GM23338 (cell line): ENCODE measurements around the gene RRP36. TPM values are rescaled to one million over a fixed set of nuclear protein-coding genes. Genes with fewer than 3 reads are reported as not detected.

Experiments used
- ATAC-seq: fragments of 200-7000 bp; cut with Tn5 transposase; 3 replicates; pipeline ENCODE4 v1.9.1; 2020
- DNase-seq: peaks from one replicate; pipeline ENCODE4 v3.0.0-alpha.2; 2015; ENCODE audit warnings: low spot score
- H2AFZ ChIP-seq: fragments of 200-600 bp; sonication (generic); 2 replicates; pipeline ENCODE4 v1.8.0; 2016; ENCODE audit warnings: antibody characterized with exemption, mild to moderate bottlenecking, moderate library complexity
- H3F3A ChIP-seq: fragments of 200-600 bp; sonication (generic); replicated peaks from 2 replicates; pipeline ENCODE4 v1.8.0; 2017; ENCODE audit warnings: antibody characterized with exemption, mixed run types, low read depth
- H3K27ac ChIP-seq: fragments of 200-600 bp; sonication (generic); 2 replicates; pipeline ENCODE4 v1.6.1; 2016; ENCODE audit warnings: low read depth
- H3K27me3 ChIP-seq: fragments of 200-600 bp; sonication (generic); 2 replicates; pipeline ENCODE4 v1.8.0; 2016; ENCODE audit warnings: mild to moderate bottlenecking, mixed run types, moderate library complexity; ENCODE audit not compliant: insufficient read depth
- H3K36me3 ChIP-seq: fragments of 200-600 bp; sonication (generic); 2 replicates; pipeline ENCODE4 v1.8.0; 2016; ENCODE audit warnings: mild to moderate bottlenecking; ENCODE audit not compliant: insufficient read depth
- H3K4me1 ChIP-seq: fragments of 200-600 bp; sonication (generic); 2 replicates; pipeline ENCODE4 v1.8.0; 2016; ENCODE audit warnings: mild to moderate bottlenecking, moderate library complexity; ENCODE audit not compliant: insufficient read depth
- H3K4me2 ChIP-seq: fragments of 200-600 bp; sonication (generic); 2 replicates; pipeline ENCODE4 v1.7.1; 2017; ENCODE audit warnings: mixed run types
- H3K4me3 ChIP-seq: fragments of 200-600 bp; sonication (generic); 2 replicates; pipeline ENCODE4 v1.6.1; 2016; ENCODE audit warnings: mixed run types
- H3K79me2 ChIP-seq: fragments of 200-600 bp; sonication (generic); replicated peaks from 2 replicates; pipeline ENCODE4 v1.8.0; 2017; ENCODE audit warnings: mild to moderate bottlenecking; ENCODE audit not compliant: insufficient read depth
- H3K9me2 ChIP-seq: fragments of 200-600 bp; sonication (generic); 2 replicates; pipeline ENCODE4 v1.8.0; 2017; ENCODE audit not compliant: insufficient read depth
- H4K20me1 ChIP-seq: fragments of 200-600 bp; sonication (generic); replicated peaks from 2 replicates; pipeline ENCODE4 v1.8.0; 2017; ENCODE audit warnings: mild to moderate bottlenecking; ENCODE audit not compliant: insufficient read depth
- H3K27ac Mint-ChIP-seq: 2 replicates; pipeline ENCODE4 v1.8.0; 2020; ENCODE audit warnings: inconsistent platforms, mild to moderate bottlenecking, moderate library complexity, mixed read lengths
- H3K27me3 Mint-ChIP-seq: 3 replicates; pipeline ENCODE4 v1.8.0; 2022; ENCODE audit warnings: low read depth, mild to moderate bottlenecking, moderate library complexity, mixed read lengths, inconsistent platforms; ENCODE audit not compliant: insufficient read depth, poor library complexity
- H3K36me3 Mint-ChIP-seq: 3 replicates; pipeline ENCODE4 v1.8.0; 2021; ENCODE audit warnings: low read depth, mild to moderate bottlenecking, inconsistent platforms, moderate library complexity, mixed read lengths
- H3K4me1 Mint-ChIP-seq: 3 replicates; pipeline ENCODE4 v1.8.0; 2020; ENCODE audit warnings: mild to moderate bottlenecking, inconsistent platforms, mixed read lengths
- H3K4me3 Mint-ChIP-seq: 3 replicates; pipeline ENCODE4 v1.8.0; 2021; ENCODE audit warnings: moderate library complexity, mild to moderate bottlenecking, inconsistent platforms, mixed read lengths
- H3K9me3 Mint-ChIP-seq: 3 replicates; pipeline ENCODE4 v1.8.0; 2020; ENCODE audit warnings: moderate library complexity, mild to moderate bottlenecking, inconsistent platforms, mixed read lengths
- CREB1 ChIP-seq: fragments of 250-450 bp; sonication (Bioruptor Pico); IDR thresholded peaks from 2 replicates; pipeline ENCODE4 v1.5.0; 2020; ENCODE audit warnings: low read depth, mild to moderate bottlenecking, moderate library complexity
- EZH2 ChIP-seq: fragments of 200-600 bp; sonication (generic); IDR thresholded peaks from one replicate; pipeline ENCODE4 v1.8.0; 2017; ENCODE audit warnings: antibody characterized with exemption, mild to moderate bottlenecking, low read depth; ENCODE audit not compliant: unreplicated experiment
- EZH2phosphoT487 ChIP-seq: fragments of 200-600 bp; sonication (generic); IDR thresholded peaks from one replicate; pipeline ENCODE4 v1.8.1; 2018; ENCODE audit warnings: antibody characterized with exemption; ENCODE audit not compliant: unreplicated experiment
- JUNB ChIP-seq: IDR thresholded peaks from one replicate; pipeline ENCODE4 v1.6.1; 2016; ENCODE audit warnings: antibody characterized with exemption; ENCODE audit not compliant: unreplicated experiment
- POLR2AphosphoS5 ChIP-seq: IDR thresholded peaks from 2 replicates; pipeline ENCODE4 v1.6.1; 2016; ENCODE audit warnings: antibody characterized with exemption, low read depth
- STAT1 ChIP-seq: IDR thresholded peaks from one replicate; pipeline ENCODE4 v1.6.1; 2016; ENCODE audit warnings: antibody characterized with exemption; ENCODE audit not compliant: unreplicated experiment
- ZNF114 ChIP-seq: fragments of 250-450 bp; sonication (Bioruptor Pico); IDR thresholded peaks from 2 replicates; pipeline ENCODE4 v1.5.0; 2020; ENCODE audit warnings: mild to moderate bottlenecking, moderate library complexity
- polyA plus RNA-seq: library from polyadenylated mRNA; unstranded; fragments of >200 nt; fragmentation: Nextera tagmentation; extraction: Ambion mirVana; gene quantifications from 2 replicates; pipeline ENCODE4 v1.2.1, GENCODE V29; 2016
- total RNA-seq: library from RNA; depleted of rRNA; stranded (reverse); fragments of >200 nt; shearing (Covaris generic); gene quantifications from 2 replicates; pipeline ENCODE4 v1.2.3, GENCODE V29; 2014
- TF ChIP-seq, protein P1 (sequence below): IDR thresholded peaks from one replicate; pipeline ENCODE4 v1.6.1; 2018; ENCODE audit warnings: antibody characterized with exemption; ENCODE audit not compliant: unreplicated experiment
- TF ChIP-seq, protein P2 (sequence below): fragments of 250-450 bp; sonication (Bioruptor Pico); IDR thresholded peaks from 2 replicates; pipeline ENCODE4 v1.5.0; 2020; ENCODE audit warnings: mild to moderate bottlenecking, moderate library complexity
- TF ChIP-seq, protein P3 (sequence below), 2 experiments: fragments of 200-600 bp in 1 of 2; sonication (generic) in 1 of 2; conservative IDR thresholded peaks; 2 replicates each; pipeline versions ENCODE4 v1.5.1 to v1.6.1; 2016 to 2017; ENCODE audit warnings: antibody characterized with exemption in 2 of 2, low read depth in 2 of 2, mild to moderate bottlenecking in 2 of 2, moderate library complexity in 1 of 2
- TF ChIP-seq, protein P4 (sequence below): IDR thresholded peaks from 2 replicates; pipeline ENCODE4 v1.6.1; 2016; ENCODE audit warnings: antibody characterized with exemption

Gene RRP36
- total and polyA plus RNA-seq, 2 experiments from 2014 or later, result 64.7 to 106 TPM

DNA sequence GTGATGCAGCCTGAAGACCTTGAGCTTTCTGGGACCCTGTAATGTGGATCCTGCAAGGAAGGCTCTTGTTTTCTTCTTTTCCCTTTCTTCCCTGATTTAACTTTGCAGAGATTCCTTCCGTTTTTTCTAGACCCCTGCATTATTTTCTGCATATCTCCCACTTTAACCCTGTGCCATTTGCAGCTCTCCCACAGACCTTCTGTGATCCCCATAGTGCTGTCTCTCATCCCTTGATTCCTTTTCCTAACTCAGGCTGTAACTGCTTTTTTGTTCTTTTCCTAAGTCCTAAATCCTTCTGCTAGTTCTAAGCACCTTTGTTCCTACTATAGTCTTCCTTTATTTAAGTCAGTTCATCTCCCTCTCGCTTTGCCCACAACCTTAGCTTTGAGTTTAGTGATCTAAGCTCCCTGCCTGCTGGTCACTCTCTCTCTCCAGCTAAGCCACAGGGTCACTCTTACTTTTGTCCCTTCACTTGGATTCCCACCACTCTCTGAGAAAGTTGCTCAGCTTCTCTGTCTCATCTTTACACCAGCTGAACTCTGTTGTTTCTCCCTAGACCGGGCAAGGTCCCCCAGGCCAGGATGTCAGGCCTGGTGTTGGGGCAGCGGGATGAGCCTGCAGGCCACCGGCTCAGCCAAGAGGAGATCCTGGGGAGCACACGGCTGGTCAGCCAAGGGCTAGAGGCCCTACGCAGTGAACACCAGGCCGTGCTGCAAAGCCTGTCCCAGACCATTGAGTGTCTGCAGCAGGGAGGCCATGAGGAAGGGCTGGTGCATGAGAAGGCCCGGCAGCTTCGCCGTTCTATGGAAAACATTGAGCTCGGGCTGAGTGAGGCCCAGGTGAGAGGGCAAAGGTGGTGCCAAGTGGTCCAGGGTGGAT is 39.6 kb downstream of the RRP36 start:
- Histone ChIP-seq H3K4me3 (peak overlapping the region; percentile 100; the same call in 1 of the 2 replicates), H3K27me3 (no peaks in the 10 kb centered on the region), H3K9me2 (no peaks in the 10 kb centered on the region), H3K36me3 (peaks cover 5% of the 10 kb centered on the region; the same call in 1 of the 2 replicates), H3K27ac (no peak overlapping the region), H3F3A (peaks cover 8% of the 10 kb centered on the region), H3K79me2 (peaks cover 28% of the 10 kb centered on the region), H2AFZ (no peak overlapping the region), H3K4me2 (peak overlapping the region; percentile 90), H3K4me1 (peaks cover 9% of the 10 kb centered on the region), H4K20me1 (no peaks in the 10 kb centered on the region)
- Mint-ChIP-seq H3K36me3 (peaks cover 15% of the 10 kb centered on the region), H3K27ac (peak overlapping the region; percentile 1; the same call in 1 of the 2 replicates), H3K27me3 (peaks cover 14% of the 10 kb centered on the region), H3K4me1 (peaks cover 20% of the 10 kb centered on the region), H3K9me3 (no peaks in the 10 kb centered on the region; the same call in 2 of the 3 replicates), H3K4me3 (peak overlapping the region; percentile 97)
- no peak for ATAC-seq
- DNase-seq, result no peak
- TF ChIP-seq EZH2 (no peak), POLR2AphosphoS5 (no peak), ZNF114 (no peak), JUNB (no peak), EZH2phosphoT487 (no peak), STAT1 (no peak), CREB1 (CRISPR knock-in tag) (no peak)
- TF ChIP-seq, protein P1, sequence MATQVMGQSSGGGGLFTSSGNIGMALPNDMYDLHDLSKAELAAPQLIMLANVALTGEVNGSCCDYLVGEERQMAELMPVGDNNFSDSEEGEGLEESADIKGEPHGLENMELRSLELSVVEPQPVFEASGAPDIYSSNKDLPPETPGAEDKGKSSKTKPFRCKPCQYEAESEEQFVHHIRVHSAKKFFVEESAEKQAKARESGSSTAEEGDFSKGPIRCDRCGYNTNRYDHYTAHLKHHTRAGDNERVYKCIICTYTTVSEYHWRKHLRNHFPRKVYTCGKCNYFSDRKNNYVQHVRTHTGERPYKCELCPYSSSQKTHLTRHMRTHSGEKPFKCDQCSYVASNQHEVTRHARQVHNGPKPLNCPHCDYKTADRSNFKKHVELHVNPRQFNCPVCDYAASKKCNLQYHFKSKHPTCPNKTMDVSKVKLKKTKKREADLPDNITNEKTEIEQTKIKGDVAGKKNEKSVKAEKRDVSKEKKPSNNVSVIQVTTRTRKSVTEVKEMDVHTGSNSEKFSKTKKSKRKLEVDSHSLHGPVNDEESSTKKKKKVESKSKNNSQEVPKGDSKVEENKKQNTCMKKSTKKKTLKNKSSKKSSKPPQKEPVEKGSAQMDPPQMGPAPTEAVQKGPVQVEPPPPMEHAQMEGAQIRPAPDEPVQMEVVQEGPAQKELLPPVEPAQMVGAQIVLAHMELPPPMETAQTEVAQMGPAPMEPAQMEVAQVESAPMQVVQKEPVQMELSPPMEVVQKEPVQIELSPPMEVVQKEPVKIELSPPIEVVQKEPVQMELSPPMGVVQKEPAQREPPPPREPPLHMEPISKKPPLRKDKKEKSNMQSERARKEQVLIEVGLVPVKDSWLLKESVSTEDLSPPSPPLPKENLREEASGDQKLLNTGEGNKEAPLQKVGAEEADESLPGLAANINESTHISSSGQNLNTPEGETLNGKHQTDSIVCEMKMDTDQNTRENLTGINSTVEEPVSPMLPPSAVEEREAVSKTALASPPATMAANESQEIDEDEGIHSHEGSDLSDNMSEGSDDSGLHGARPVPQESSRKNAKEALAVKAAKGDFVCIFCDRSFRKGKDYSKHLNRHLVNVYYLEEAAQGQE, result no peak
- TF ChIP-seq, protein P2, sequence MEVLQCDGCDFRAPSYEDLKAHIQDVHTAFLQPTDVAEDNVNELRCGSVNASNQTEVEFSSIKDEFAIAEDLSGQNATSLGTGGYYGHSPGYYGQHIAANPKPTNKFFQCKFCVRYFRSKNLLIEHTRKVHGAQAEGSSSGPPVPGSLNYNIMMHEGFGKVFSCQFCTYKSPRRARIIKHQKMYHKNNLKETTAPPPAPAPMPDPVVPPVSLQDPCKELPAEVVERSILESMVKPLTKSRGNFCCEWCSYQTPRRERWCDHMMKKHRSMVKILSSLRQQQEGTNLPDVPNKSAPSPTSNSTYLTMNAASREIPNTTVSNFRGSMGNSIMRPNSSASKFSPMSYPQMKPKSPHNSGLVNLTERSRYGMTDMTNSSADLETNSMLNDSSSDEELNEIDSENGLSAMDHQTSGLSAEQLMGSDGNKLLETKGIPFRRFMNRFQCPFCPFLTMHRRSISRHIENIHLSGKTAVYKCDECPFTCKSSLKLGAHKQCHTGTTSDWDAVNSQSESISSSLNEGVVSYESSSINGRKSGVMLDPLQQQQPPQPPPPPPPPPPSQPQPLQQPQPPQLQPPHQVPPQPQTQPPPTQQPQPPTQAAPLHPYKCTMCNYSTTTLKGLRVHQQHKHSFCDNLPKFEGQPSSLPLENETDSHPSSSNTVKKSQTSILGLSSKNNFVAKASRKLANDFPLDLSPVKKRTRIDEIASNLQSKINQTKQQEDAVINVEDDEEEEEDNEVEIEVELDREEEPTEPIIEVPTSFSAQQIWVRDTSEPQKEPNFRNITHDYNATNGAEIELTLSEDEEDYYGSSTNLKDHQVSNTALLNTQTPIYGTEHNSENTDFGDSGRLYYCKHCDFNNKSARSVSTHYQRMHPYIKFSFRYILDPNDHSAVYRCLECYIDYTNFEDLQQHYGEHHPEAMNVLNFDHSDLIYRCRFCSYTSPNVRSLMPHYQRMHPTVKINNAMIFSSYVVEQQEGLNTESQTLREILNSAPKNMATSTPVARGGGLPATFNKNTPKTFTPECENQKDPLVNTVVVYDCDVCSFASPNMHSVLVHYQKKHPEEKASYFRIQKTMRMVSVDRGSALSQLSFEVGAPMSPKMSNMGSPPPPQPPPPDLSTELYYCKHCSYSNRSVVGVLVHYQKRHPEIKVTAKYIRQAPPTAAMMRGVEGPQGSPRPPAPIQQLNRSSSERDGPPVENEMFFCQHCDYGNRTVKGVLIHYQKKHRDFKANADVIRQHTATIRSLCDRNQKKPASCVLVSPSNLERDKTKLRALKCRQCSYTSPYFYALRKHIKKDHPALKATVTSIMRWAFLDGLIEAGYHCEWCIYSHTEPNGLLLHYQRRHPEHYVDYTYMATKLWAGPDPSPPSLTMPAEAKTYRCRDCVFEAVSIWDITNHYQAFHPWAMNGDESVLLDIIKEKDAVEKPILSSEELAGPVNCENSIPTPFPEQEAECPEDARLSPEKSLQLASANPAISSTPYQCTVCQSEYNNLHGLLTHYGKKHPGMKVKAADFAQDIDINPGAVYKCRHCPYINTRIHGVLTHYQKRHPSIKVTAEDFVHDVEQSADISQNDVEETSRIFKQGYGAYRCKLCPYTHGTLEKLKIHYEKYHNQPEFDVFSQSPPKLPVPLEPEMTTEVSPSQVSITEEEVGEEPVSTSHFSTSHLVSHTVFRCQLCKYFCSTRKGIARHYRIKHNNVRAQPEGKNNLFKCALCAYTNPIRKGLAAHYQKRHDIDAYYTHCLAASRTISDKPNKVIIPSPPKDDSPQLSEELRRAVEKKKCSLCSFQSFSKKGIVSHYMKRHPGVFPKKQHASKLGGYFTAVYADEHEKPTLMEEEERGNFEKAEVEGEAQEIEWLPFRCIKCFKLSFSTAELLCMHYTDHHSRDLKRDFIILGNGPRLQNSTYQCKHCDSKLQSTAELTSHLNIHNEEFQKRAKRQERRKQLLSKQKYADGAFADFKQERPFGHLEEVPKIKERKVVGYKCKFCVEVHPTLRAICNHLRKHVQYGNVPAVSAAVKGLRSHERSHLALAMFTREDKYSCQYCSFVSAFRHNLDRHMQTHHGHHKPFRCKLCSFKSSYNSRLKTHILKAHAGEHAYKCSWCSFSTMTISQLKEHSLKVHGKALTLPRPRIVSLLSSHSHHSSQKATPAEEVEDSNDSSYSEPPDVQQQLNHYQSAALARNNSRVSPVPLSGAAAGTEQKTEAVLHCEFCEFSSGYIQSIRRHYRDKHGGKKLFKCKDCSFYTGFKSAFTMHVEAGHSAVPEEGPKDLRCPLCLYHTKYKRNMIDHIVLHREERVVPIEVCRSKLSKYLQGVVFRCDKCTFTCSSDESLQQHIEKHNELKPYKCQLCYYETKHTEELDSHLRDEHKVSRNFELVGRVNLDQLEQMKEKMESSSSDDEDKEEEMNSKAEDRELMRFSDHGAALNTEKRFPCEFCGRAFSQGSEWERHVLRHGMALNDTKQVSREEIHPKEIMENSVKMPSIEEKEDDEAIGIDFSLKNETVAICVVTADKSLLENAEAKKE (CRISPR knock-in tag), result no peak
- TF ChIP-seq, protein P3, sequence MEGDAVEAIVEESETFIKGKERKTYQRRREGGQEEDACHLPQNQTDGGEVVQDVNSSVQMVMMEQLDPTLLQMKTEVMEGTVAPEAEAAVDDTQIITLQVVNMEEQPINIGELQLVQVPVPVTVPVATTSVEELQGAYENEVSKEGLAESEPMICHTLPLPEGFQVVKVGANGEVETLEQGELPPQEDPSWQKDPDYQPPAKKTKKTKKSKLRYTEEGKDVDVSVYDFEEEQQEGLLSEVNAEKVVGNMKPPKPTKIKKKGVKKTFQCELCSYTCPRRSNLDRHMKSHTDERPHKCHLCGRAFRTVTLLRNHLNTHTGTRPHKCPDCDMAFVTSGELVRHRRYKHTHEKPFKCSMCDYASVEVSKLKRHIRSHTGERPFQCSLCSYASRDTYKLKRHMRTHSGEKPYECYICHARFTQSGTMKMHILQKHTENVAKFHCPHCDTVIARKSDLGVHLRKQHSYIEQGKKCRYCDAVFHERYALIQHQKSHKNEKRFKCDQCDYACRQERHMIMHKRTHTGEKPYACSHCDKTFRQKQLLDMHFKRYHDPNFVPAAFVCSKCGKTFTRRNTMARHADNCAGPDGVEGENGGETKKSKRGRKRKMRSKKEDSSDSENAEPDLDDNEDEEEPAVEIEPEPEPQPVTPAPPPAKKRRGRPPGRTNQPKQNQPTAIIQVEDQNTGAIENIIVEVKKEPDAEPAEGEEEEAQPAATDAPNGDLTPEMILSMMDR (conservative IDR thresholded peaks at IDR 0.05; ENCODE audit: low read depth in 2 of 2), result no peak
- TF ChIP-seq, protein P4, sequence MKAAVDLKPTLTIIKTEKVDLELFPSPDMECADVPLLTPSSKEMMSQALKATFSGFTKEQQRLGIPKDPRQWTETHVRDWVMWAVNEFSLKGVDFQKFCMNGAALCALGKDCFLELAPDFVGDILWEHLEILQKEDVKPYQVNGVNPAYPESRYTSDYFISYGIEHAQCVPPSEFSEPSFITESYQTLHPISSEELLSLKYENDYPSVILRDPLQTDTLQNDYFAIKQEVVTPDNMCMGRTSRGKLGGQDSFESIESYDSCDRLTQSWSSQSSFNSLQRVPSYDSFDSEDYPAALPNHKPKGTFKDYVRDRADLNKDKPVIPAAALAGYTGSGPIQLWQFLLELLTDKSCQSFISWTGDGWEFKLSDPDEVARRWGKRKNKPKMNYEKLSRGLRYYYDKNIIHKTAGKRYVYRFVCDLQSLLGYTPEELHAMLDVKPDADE, result no peak
